ENCODE results near the gene CDH13.

DNA sequence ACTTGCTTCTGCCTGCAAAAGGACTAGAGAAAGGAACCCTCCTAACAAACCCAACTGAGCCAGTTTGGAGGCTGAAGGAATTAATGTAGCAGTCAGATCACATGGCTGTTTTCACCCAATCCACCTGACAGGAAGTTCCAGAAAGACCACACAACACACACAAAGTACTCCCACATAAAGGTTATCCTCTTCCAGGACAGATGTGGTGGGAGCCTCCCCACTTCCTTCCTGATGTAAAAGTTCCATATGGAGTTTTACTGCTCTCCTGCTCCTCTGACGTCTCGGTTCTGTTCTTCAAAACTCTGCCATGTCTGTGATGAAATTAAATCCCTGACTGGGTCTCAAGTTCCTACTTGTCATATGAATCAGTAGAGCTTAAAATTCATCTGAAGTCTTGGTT lies 684.0 kb downstream of the CDH13 start:
- TF ChIP-seq GATA2 (IDR thresholded peaks at IDR 0.05; ENCODE audit: low read depth, low read length) (no peak), GATA3 (IDR thresholded peaks at IDR 0.05; ENCODE audit: low read depth, low read length) (no peak)

Measured in SH-SY5Y (cell line).